Ascending aorta (tissue), 2 donors: Measurements from ENCODE around the gene XIRP2. TPM values are rescaled to one million over a fixed set of nuclear protein-coding genes. Genes with fewer than 3 reads are reported as not detected.

ENCODE experiments used
- DNase-seq, 2 donors: peaks; one replicate each; pipeline ENCODE4 v3.0.0-alpha.2; 2019; ENCODE audit warnings: low spot score in 2 of 2
- H3K27ac ChIP-seq, 2 donors: fragments of 200-600 bp; sonication (generic); one replicate each; pipeline ENCODE4 v1.5.1; 2016 to 2017; ENCODE audit warnings: mild to moderate bottlenecking in 1 of 2
- H3K27me3 ChIP-seq: fragments of 200-600 bp; sonication (generic); one replicate; pipeline ENCODE4 v1.5.1; 2017
- H3K36me3 ChIP-seq, 2 donors: fragments of 200-600 bp; sonication (generic); one replicate each; pipeline ENCODE4 v1.5.1; 2016
- H3K4me1 ChIP-seq, 2 donors: fragments of 200-600 bp; sonication (generic); one replicate each; pipeline ENCODE4 v1.5.1; 2016 to 2017; ENCODE audit warnings: mild to moderate bottlenecking in 1 of 2
- H3K4me3 ChIP-seq, 2 donors: fragments of 200-600 bp; sonication (generic); one replicate each; pipeline ENCODE4 v1.5.1; 2016 to 2017; ENCODE audit warnings: mild to moderate bottlenecking in 1 of 2
- H3K9me3 ChIP-seq, 2 donors: fragments of 200-600 bp; sonication (generic); one replicate each; pipeline ENCODE4 v1.5.1; 2016
- intact Hi-C: fragments of 100-400 bp; cut with DNase I; formaldehyde crosslinking; loops from one replicate; pipeline ENCODE4 v1.15.1; 2023
- total RNA-seq: library from RNA; depleted of rRNA; stranded (reverse); fragments of >200 nt; gene quantifications from one replicate; pipeline ENCODE4 v1.1.0, GENCODE V29; 2016
- TF ChIP-seq, protein P1 (sequence below), 3 experiments: fragments of 200-600 bp in 2 of 3; fragments of 450-650 bp in 1 of 3; sonication (generic) in 2 of 3; IDR thresholded peaks; one replicate each; pipeline ENCODE4 v1.5.1; 2016 to 2019; ENCODE audit warnings: antibody characterized with exemption in 3 of 3, mild to moderate bottlenecking in 1 of 3, moderate library complexity in 1 of 3

XIRP2 gene
- total RNA-seq, 1 donor from 2014 or later, result 1.2 TPM

DNA sequence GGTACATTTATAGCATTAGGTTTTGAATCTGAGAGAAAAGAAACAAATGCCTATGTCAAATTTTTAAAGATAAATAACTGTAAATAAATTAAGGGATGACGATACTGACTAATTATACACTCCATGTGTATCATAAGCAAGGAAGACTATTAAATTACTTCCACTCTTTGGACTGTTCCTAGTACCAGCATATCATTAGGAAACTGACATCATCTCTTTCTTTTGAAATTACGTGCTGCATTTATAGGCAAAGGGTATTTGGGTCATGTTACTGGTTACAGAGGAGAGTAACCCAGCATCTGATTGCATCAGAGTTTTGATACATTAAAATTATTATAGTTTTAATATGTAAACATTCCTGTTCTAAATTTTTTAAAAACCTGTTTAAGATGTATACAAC, 309.7 kb downstream of the XIRP2 start:
- Histone ChIP-seq H3K4me1 (no peaks in the 10 kb centered on the region), H3K36me3 (no peaks in the 10 kb centered on the region), H3K9me3 (no peaks in the 10 kb centered on the region), H3K27ac (no peak overlapping the region), H3K27me3 (no peaks in the 10 kb centered on the region), H3K4me3 (no peak overlapping the region)
- intact Hi-C loops, result no loop called here
- DNase-seq, result no peak
- TF ChIP-seq, protein P1, sequence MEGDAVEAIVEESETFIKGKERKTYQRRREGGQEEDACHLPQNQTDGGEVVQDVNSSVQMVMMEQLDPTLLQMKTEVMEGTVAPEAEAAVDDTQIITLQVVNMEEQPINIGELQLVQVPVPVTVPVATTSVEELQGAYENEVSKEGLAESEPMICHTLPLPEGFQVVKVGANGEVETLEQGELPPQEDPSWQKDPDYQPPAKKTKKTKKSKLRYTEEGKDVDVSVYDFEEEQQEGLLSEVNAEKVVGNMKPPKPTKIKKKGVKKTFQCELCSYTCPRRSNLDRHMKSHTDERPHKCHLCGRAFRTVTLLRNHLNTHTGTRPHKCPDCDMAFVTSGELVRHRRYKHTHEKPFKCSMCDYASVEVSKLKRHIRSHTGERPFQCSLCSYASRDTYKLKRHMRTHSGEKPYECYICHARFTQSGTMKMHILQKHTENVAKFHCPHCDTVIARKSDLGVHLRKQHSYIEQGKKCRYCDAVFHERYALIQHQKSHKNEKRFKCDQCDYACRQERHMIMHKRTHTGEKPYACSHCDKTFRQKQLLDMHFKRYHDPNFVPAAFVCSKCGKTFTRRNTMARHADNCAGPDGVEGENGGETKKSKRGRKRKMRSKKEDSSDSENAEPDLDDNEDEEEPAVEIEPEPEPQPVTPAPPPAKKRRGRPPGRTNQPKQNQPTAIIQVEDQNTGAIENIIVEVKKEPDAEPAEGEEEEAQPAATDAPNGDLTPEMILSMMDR (IDR thresholded peaks at IDR 0.05), result no peak

DNA sequence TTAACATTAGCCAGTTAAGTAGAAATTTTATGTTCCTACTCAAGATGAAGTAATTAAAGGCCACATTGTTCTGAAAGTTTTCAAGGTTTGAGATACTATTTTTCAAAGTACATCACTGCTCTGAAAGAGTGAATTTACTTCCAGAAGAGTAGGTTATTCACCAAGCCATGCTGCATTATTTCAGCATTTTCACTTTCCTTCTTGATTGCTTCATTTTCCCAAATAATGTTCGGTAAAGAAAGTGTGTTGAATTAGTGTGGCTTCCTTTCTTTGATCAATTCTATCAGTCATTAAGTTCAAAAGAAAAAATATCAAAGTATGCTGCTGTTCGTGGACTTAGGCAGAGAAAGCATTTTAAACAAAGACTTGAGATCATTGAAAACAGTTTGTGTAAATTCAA, 310.3 kb downstream of the XIRP2 start:
- H3K36me3 ChIP-seq, result no peaks in the 10 kb centered on the region
- H3K27me3 ChIP-seq, result no peaks in the 10 kb centered on the region
- no peaks in the 10 kb centered on the region for H3K4me1 ChIP-seq
- intact Hi-C loops, result no loop called here
- H3K9me3 ChIP-seq, result no peaks in the 10 kb centered on the region
- H3K4me3 ChIP-seq, result no peak overlapping the region
- no peak overlapping the region for H3K27ac ChIP-seq
- DNase-seq, result no peak
- TF ChIP-seq, protein P1 (IDR thresholded peaks at IDR 0.05), result no peak

DNA sequence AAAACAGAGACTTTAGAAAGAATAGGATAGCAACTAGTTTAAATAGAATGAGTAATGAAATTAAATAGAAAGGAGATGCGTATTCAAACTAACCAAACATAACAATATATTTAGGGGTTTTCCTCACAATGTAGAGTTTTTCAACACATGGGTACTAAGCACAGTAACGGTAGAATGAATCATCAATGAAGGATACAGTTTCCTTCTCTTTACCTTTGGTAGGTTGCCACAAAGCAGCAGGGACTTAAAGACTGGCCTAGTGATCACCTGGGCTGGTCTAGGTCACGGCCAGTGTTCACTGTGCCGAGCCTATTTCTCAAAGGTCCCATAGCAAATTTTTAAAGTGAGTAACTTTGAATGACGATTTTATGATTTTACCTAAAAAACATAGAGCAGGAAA, 311.7 kb downstream of the XIRP2 start:
- TF ChIP-seq, protein P1 (IDR thresholded peaks at IDR 0.05), result no peak
- H3K9me3 ChIP-seq, result no peaks in the 10 kb centered on the region
- no peak for DNase-seq

DNA sequence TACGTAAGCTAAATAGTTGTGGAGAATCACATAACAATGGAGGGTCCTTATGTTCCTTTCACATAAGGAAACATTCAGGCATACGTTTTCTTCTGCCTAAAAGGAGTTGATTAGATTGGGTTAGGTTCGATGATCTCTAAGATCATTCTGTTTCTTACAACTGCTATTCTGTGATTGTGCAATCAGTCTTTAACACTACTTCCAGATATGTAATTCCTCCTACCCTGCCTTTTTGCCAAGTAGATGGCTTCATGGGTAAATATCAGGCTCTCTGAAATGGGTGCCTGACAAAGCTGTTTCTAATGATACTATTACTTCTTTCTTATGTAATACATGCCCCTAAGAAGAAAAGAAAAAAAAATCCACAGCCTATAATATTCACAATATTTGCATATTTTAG, 321.5 kb downstream of the XIRP2 start:
- H3K27ac ChIP-seq, result no peak overlapping the region

More for the DNA sequence above, 311.7 kb downstream of the XIRP2 start:
- Histone ChIP-seq H3K4me1 (no peaks in the 10 kb centered on the region), H3K27me3 (no peaks in the 10 kb centered on the region), H3K4me3 (no peak overlapping the region), H3K27ac (no peak overlapping the region), H3K36me3 (no peaks in the 10 kb centered on the region)
- intact Hi-C loops, result no loop called here

DNA sequence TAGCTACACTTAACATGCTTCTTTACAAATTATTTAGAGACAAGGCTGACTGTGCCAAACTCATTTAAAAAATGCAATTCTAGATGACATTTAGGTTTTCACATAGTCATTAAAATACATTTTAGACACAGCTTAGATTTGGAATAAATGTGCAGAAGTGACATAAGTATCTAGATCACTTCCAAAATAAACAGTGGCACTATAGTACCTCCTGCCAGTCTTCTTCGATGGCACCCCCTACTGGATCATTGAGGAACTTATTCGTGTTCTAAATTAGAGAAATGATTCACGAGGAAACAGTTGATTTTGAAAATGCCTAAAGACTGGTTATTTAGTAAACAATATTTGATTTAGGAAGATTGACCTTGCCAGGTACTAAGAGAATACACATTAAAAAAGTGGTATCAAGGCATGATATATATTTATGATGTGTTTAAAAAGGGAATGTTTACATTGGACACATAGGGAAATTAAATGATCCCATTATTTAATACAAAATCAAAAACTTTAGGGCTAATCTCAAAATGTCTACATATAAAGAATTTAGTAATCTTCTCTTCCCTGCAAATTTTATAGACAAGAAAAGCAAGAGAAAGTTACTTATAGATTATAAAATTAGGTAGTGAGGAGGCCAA, 323.9 kb downstream of the XIRP2 start:
- Histone ChIP-seq H3K27ac (no peak overlapping the region), H3K4me1 (peaks cover 0 to 3% of the 10 kb centered on the region in 2 donors), H3K27me3 (no peaks in the 10 kb centered on the region), H3K4me3 (no peak overlapping the region), H3K36me3 (no peaks in the 10 kb centered on the region), H3K9me3 (no peaks in the 10 kb centered on the region)
- intact Hi-C loops, result loop anchor here (5.0 kb wide), 1 partner anchor 85 kb away; no protein-coding TSS in a partner anchor
- no peak for DNase-seq
- TF ChIP-seq, protein P1 (IDR thresholded peaks at IDR 0.05), result peak; percentile 33 to 72 (median 64)

More for the DNA sequence above, 321.5 kb downstream of the XIRP2 start:
- no peaks in the 10 kb centered on the region for H3K36me3 ChIP-seq
- H3K4me3 ChIP-seq, result no peak overlapping the region
- TF ChIP-seq, protein P1 (IDR thresholded peaks at IDR 0.05), result no peak
- DNase-seq, result no peak
- no peaks in the 10 kb centered on the region for H3K9me3 ChIP-seq
- intact Hi-C loops, result loop anchor here (5.0 kb wide), 1 partner anchor 82 kb away; no protein-coding TSS in a partner anchor
- H3K4me1 ChIP-seq, result peaks cover 0 to 3% of the 10 kb centered on the region in 2 donors
- no peaks in the 10 kb centered on the region for H3K27me3 ChIP-seq
